ENCODE data around the gene TNIP1.

The TNIP1 gene, protein sequence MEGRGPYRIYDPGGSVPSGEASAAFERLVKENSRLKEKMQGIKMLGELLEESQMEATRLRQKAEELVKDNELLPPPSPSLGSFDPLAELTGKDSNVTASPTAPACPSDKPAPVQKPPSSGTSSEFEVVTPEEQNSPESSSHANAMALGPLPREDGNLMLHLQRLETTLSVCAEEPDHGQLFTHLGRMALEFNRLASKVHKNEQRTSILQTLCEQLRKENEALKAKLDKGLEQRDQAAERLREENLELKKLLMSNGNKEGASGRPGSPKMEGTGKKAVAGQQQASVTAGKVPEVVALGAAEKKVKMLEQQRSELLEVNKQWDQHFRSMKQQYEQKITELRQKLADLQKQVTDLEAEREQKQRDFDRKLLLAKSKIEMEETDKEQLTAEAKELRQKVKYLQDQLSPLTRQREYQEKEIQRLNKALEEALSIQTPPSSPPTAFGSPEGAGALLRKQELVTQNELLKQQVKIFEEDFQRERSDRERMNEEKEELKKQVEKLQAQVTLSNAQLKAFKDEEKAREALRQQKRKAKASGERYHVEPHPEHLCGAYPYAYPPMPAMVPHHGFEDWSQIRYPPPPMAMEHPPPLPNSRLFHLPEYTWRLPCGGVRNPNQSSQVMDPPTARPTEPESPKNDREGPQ

DNA sequence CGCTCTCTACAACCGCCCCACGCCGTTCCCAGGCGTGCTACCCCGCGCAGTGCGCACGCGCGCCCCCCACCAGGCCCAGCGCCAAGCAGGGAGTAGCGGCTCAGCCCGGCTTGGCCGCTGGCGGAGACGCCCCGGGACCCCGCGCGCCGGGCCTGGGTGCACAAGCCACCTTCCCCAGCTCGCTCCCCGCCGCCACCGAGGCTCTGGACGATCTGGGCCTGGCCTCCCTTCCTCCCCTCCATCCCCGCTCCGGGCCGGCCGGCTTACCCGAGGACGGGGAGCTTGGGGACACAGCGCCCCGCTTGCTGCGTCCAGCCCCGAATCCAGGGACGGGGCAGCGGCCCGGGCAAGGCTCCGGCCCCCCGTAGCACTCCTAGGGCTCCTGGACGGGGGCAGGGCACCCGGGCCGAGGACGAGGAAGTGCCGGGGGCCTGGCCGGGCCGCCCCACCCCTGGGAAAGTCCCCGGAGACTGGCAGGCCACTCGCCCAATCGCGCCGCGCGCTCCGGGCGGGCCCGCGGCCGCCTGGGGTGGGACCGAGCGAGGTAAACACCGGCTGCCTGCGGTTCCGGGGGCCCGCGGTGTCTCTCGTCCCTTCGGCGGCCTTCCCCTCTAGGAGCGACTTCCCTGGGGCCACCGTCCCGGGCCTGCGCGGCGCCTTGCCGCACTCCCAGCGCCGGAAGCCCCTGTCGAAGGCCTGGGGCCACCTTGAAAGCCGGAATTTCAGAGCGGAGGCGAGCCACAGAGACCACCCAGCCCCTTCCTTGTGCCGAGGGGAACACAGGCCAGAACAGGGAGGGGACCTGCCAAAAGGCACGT, at the start of gene TNIP1:
Gene TNIP1 (minus strand): TSS at position 422 of the 818 bp plus-strand sequence. CDS start 15,939 bp downstream, outside the sequence.
- peak; percentile 49 for DNase-seq

DNA sequence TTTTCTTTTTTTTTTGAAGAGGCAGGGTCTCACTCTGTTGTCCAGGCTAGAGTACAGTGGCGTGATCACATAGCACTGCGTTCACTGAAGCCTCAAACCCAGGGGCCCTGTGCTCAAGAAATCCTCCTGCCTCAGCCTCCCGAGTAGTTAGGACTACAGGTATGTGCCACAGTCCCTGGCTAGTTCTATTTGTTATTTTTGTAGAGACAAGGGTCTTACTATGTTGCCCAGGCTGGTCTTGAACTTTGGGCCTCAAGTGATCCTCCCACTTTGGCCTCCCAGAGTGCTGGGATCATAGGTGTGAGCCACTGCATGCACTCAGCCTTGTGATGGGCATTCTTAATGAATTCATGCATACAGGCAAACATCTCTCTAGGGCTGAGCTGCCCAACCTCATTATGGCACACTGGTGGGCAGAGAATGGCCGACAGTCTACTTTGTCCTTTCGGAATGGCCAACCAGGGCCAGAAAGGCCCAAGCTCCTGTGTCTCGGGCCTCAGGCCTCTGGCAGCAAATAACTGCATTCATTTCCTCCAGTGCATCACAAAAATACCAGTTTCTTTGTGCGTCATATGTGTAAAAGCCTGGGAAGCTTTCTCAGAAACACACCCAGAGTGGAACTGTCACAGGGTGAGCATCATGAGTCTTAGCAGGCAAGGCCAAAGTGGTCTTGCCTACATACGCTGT, 49.5 kb upstream of the TNIP1 start:
- no peak for DNase-seq

DNA sequence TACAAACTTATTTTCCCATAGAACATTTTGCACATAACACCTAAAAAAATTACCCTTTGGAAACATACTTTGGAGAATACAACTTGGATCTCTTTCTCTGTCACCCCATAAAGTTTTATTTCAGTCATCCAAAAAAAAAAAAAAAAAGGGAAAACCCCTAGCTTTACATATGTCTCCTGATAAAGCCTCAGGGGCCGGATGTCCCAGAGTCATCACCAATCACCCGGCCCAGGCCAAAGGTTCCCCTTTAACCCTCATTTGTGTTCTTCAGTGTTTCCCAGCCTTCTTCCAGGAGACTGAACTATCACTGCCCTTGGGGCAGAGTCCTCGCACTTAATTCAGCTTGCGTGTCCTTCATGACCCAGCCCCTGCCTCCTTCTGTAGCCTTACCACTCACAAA, 48.0 kb upstream of the TNIP1 start:
- DNase-seq: no peak

DNA sequence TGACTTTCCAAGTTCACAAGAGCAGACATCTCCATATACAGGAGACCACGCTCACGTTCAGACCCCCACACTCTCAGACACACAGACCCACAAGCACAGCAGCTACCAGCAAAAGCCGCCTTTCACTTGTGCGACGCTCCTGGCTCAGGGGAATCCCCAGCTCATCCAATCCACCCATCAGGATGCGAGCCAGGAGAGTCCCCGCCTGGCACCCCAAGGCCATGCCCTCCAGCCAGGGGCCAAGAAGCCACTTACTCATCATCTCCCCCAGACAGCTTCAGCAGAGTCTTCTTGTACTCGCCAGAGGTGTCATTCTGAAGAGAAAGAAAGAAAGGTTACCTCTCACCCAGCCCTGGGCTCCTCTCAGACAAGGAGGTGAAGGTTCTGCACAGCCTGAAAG, 47.1 kb upstream of the TNIP1 start:
- DNase-seq: no peak

DNA sequence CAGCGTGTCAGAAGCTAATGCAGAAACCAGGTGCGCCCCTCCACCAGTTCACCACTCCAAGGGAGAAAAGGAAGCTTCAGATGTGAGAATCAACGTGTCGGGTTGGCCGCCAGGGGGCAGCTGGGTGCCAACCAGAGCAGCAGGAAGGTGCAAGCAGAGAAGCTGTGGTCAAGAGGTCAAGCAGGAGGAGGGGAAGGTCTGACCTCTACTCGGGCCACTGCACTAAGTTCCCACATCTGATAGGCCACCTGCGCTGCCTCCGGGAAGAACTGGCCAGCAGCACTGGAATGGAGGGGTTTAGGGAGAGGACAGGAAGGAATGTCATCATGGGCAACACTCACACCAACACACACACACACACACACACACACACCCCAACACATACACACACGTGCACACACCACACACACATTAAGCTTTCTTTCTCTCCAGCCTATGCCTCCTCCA, 45.4 kb upstream of the TNIP1 start:
- DNase-seq: no peak

DNA sequence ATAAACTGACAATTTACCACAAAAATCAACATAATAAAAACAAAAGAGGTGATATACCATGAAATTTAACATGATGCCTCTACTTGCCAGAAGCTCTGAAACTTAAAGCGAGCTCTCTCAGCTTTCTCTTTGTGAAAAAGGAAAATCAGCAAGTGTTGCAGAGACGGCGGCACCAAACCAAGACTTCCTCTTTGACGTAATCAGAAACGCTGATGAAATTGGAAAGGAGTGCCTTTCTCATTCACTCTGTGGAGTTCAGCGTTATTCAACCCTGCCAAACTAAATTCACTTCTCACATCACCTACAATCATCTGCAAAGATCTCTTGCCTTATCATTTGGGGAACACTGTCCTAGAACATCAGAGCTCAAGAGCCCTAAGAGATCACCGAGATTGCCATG, 44.6 kb upstream of the TNIP1 start:
- no peak for DNase-seq

DNA sequence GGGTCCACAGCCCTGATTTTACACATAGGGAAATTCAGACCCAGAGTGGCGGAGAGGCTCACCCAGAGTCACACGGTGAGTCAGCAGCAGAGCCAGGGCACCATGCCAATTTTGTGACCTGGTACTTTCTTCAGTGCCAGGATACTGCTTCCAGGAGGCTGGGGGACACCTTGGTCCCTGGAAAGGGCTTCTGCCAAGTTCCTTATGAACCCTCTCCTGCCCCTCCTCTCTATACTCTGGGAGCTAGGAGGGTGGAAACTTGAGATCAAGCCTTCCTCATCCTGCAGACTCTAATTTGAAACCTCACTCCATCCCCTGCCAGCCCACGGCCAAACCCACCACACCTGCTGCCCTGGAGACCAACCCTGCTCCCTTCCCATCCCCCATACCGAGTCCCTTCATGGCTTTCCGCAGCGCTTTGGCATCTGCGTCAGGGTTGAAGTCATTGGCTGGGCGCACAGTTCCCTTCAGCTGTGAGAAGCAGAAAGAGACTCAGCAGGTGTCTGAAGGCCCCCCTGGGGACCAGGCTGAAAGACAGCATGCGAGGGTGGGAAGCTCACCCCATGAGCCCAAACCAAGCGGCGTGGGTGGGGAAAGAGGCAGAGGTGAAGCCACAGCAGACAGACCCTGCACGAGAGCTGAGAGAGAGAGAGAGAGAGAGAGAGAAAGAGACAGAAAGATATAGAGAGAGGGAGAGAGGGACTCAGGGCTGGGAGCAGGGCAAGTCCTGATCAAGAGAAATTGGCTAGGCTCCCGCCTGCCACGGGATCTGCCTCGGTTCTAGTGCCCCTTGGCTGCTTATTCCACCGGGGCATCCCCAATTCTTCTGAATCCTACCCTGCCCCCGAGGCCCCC, 43.3 kb upstream of the TNIP1 start:
- peak; percentile 74 for DNase-seq

DNA sequence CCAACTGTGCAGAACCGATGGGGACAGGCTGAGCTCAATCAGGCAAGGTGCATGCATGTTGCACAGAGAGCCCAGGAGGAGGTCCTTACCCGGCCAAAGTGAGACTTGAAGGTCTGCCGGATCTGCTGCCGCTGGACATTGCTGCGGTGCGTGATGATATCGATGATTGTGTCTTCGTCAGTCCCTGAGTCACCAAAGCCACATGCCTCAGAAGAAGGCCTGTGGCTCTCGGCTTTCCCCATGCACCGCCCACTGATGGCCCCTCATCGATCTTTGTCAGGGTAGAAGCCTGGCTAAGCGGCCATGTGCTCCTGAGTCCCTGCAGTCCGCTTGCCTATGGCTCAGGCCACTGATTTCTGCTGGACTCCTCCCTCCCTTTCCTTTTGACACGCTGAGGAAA, 42.0 kb upstream of the TNIP1 start:
- no peak for DNase-seq

DNA sequence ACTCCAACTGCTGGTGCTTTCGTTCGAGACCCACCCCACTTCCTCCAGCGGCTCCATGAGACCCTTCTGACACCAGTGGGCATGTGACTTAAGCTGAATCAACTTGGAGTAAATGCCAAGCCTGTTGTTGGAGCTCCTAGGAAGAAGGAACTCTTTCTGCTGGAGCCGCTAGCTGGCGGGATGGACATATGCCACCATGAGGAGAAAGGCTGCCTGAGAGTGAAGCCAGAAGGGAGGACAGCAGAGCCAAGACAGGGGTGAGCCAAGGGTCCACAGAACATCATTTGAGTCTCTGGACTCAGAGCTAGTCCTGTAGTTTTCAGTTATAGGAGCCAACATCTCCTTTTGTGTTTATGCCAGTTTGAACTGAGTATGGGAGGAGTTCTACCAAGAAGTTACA, 40.8 kb upstream of the TNIP1 start:
- no peak for DNase-seq

DNA sequence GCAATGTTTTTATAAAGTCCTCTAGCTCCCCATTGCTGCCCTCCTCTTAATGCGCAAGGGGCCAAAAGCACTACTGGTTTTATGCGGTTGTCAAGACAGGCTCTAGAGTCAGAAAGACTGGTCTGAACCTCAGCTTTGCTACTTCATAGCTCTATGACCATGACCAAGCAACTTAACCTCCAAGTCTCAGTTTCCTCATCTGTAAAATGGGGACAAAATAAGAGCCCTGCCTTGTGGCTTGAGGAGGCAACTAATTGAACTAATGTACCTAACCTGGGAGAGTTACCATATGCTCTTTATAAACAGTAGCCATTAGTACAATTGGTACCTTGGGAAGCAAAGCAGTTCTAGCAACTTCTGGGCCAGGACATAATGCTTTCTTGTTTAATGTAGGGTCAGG, 40.3 kb upstream of the TNIP1 start:
- no peak for DNase-seq

DNA sequence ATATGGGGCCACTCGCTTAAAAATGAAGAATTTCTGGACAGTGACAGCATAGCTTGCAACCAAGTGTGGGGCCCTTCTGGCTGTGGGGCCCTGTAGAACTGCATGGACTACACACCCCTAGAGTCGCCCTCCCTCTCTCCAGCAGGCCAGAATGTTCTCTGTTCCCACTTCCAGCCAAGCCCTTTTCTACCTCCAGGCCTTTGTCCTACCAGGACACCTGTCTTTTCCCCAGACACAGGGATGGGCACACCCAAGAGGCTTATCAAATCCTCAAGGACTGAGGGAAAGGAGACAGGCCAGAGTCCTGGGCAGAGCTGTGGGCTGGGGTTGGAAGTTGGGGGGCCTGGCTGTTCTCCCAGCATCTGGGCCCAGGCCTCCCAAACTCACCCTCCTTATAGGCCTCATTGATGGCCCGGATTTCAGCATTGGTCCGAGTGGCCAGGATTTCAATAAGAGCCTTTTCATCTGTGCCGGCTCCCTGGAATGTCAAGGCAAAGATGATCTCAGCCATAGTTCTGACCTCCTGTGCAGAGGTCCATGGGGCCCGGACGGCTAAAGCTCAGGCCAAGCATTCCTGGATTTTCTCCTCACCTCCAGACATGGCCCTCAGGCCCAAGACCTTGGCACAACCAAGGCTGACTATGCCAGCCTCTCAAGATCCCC, 38.2 kb upstream of the TNIP1 start:
- no peak for DNase-seq

DNA sequence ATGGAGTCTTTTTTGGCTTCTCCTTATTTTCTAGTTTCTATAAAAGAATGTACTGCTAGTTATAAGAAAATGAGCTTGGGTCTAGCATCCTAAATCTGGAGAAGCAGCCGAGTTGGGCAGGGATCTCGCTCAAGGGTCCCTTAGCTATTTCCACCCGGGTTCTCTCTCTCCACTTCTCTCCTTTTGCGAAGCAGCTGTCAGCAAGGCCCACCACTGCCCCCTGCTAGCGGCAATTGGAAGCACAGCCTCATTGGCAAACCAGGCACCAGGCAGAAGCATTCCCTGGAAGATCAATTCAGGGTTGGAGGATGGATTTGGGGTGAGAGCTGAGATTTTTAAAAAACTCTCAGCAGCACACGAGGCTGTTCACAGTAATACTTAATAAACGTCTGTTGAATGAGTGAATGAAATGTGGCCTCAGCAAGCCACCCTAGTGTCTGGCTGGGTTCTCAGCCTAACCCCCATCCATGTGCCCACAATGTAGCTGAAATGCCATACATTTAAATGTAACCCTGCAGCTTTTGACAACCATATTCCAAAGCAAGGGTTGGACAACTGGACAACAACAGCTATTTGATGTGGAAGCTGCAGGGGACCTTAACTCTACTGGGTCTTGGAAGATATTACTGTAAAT, 34.6 kb upstream of the TNIP1 start:
- peak; percentile 2 for DNase-seq

DNA sequence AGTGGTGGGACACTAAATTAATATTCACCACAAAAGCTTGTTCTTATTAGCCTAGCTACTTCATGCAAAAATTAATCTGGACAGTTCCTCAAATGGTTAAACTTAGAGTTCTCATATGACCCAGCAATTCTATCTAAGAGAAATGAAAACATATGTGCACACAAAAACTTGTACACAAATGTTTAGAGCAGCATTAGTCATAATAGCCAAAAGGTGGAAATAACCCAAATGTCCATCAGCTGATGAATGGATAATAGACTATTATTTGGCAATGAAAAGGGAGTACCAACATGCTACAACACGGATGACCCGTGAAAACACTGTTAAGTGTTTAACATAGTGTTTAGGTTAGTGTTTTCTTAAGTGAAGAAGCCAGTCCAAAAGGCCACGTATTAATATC, 32.8 kb upstream of the TNIP1 start:
- no peak for DNase-seq

DNA sequence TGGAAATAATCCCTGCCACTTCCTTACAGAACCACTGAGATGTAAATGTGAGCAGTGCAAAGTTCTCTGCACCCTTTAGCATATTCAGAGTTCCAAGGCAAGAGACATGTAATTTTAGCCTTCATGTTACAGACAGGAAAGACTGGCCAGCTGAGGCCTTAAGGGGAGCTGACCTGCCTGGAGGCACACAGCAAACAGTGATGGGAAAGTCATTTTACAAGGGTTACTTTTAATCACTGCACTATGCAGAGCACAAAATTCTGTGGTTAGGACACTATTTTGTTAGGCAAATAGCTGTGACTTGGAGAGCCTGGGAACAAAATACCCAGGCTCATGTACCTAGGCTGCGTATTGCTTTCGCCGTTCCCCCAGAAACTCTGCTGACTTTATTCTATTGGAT, 30.2 kb upstream of the TNIP1 start:
- DNase-seq: no peak

DNA sequence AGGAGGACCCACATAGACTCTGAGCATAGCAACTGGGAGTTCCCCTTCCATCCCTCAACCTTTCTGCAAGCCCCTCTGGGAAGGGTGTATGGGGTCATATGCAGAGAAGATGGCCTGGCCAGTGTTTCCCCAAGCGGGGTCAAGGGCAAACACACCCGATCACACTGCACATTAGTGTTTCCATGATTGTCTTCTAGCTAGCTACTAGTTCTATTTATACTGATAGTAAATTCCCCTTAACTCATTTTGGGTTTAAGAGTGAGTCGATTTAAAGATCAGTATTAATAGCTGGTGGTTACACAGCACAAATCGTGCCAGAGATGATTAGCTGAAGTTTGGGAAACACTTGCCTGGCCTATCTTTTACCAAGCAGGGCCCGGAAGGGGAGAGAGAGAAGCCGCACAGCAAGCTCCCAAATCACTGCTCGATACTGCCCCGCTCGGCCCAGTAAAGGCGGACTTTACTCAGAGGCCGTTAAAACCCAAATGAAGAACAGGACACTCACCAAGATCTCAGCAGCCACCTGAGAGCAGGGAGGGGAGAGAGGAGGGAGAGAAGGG, 29.4 kb upstream of the TNIP1 start:
- no peak for DNase-seq

DNA sequence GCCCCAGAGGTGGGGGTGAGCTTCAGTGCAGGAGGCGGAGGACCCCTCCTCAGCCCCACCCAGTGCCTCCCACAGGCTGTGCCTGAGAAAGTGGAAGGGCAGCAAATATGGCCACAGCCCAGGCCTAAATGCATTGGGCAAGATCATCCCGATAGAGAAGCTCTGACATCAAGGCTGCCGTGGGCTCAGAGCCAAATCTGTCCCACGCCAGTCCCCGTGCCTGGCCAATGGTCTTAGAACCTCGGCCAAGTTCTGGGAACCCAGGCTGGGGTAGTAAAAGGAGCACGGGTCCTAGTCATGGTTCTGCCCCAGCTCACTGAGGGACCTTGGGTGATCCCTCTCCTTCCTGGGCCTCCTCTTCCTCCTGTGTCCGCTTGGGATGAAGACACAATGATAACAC, 27.7 kb upstream of the TNIP1 start:
- no peak for DNase-seq

DNA sequence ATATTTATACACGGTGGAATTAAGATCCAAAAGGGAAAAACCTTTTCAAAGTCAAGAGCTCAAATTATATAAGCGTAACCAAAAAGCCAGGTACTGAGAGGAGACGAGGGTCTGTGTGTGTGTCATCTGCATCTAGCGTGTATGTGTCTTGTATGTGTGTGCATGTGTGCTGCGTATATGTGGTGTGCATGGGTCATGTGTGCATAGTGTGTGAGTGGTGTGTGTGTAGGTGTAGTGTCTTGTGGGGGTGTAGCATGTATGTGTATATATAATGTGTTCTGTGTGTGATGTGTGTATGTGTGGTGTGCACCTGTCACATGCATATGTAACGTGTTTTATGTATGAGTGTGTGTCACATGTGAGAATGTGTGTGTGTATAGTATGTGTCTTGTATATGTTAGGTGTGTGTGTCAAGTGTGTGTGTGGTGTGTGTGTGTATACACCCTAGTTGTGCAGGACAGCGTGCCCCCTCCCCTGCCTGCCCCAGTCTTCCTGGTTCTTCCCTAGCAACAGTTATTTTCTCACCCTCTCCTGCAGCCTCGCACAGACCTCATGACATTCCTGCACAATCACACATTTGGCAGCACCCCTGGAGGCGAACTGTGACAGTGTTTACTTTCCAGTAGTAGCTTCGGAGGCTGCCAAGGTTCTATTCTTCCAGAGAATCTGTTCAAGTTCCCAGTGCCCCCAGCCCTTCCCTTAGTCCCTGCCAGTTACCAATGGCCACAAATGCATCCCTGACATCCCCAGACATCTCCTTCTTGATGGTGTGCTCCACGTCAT, 27.1 kb upstream of the TNIP1 start:
- DNase-seq: no peak

DNA sequence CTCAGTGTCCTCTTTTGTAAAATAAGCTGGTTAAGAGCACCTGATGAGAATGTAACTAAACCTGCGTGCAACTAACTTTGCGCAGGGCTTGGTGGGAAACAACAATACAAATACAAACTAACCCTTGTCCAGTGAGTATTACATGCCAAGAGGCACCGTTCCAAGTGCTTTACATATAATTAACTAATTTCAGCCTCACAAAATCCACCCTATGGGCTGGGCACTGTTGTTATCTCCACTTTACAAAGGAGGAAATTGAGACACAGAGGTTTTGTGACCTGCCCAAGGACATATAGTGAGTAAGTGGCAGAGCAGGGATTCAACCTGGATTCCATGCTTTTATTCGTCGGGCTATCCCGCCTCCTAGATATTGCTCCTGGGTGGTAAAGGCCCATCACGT, 26.2 kb upstream of the TNIP1 start:
- no peak for DNase-seq

DNA sequence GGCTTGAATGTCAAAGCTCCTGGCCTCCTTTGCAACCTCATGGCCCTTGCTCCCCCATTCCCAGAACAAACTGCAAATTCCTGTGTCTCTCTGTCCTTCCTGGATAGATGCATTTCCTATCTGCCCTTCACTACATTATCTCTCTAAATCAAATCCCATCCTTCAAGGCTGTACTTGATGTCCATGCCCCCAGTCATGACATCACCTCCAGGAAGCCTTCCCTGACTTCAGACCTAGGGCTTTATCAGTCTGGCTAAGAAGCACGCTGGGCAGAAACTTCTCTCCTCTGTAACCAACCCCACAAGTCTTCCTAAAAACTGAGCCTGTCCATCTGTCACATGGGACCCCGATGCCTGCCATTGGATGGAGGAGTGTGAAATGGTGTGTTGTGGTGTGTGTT, 25.7 kb upstream of the TNIP1 start:
- DNase-seq: no peak

DNA sequence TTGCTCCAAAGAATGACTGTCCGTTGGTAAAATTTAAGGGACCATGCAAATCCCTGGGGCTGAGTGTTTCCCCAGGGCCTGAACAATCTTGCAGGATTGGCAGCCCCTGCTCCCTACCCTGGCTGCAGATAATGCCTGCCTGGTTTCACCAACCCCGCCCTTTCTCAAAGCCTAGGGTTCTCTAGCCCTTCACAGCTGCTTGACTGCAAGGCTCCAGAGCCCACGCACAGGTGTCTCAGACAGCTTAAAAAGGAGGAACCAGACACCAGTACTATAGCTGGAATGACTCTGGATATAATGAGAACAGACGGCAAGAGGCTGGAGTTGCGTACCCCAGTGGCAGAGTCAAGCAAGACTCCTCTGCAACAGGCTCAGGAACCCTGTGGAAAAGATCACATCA, 25.2 kb upstream of the TNIP1 start:
- no peak for DNase-seq

Measured in NCI-H2171 treated with DMSO at 0.1 percent for 48 hours (cell line).